Lower leg skin (tissue), 3 donors: ENCODE results near the gene USB1.

Experiments
- POLR2A ChIP-seq, 2 donors: fragments of 450-650 bp; IDR thresholded peaks; one replicate each; pipeline ENCODE4 v1.6.1; 2016 to 2017; ENCODE audit warnings: antibody characterized with exemption in 2 of 2, mild to moderate bottlenecking in 1 of 2, moderate library complexity in 1 of 2
- TF ChIP-seq, protein P1 (sequence below), 3 donors: fragments of 450-650 bp; IDR thresholded peaks; one replicate each; pipeline ENCODE4 v1.5.1; 2016; ENCODE audit warnings: antibody characterized with exemption in 3 of 3, mild to moderate bottlenecking in 3 of 3, moderate library complexity in 2 of 3

DNA sequence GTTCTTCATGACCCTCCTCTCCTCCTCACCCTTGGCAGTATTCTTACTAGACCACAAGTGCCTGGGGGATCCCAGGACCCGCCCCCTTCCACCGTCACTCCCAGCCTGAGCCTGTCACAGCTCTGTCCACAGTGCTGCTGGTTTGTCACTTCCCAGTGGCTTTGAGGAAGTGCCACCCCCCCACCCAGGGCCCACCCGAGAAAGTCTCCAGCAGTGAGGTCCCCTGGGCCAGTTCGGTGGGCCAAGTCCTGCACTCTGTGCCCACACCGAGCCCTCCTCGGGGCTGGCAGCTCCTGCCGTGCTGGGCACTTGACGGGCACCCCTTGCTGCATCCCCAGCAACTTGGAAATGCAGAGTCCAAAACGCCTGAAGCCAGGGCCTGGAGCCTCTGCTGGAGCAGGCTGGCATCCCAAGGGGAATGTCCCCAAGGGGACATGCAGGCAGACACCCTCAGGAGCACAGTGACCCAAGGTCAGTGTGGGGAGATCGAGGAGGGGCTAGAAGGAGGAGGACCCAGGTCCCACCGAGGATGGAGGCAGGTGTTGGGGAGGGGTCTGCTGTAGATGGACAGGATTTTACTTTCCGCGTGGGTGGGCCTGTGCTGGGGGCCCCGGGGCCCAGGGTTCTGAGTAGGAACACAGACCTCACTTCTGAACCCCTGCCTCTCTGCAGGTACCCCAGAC is 39.9 kb downstream of the USB1 start:
- TF ChIP-seq, protein P1, sequence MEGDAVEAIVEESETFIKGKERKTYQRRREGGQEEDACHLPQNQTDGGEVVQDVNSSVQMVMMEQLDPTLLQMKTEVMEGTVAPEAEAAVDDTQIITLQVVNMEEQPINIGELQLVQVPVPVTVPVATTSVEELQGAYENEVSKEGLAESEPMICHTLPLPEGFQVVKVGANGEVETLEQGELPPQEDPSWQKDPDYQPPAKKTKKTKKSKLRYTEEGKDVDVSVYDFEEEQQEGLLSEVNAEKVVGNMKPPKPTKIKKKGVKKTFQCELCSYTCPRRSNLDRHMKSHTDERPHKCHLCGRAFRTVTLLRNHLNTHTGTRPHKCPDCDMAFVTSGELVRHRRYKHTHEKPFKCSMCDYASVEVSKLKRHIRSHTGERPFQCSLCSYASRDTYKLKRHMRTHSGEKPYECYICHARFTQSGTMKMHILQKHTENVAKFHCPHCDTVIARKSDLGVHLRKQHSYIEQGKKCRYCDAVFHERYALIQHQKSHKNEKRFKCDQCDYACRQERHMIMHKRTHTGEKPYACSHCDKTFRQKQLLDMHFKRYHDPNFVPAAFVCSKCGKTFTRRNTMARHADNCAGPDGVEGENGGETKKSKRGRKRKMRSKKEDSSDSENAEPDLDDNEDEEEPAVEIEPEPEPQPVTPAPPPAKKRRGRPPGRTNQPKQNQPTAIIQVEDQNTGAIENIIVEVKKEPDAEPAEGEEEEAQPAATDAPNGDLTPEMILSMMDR (IDR thresholded peaks at IDR 0.05), result no peak
- no peak for TF ChIP-seq POLR2A (IDR thresholded peaks at IDR 0.05)
